Activated CD8-positive, alpha-beta memory T cell treated with anti-CD3 and anti-CD28 coated beads for 36 hours (primary cell): ENCODE results near the gene CYP46A1. TPM values are rescaled to one million over a fixed set of nuclear protein-coding genes. Genes with fewer than 3 reads are reported as not detected.
"Not testable (repeated sequence)": the region's sequence is repeated elsewhere in the genome, so short reads cannot be mapped to it uniquely, and the experiment has no call there.

Experiments used
- CTCF ChIA-PET: fragments of 350-600 bp; sonication (Branson Sonifier 250); formaldehyde crosslinking; loops from one replicate; lab custom pipeline; 2021; ENCODE audit warnings: antibody characterized with exemption; lab: Charles Lee
- POLR2A ChIA-PET: fragments of 350-600 bp; sonication (Branson Sonifier 250); formaldehyde crosslinking; loops from one replicate; lab custom pipeline; 2021; ENCODE audit warnings: antibody characterized with exemption; lab: Charles Lee
- total RNA-seq, 2 experiments: library from RNA; stranded (reverse); gene quantifications; one replicate each; pipeline ENCODE4 v1.2.3, GENCODE V29; 2021

Gene CYP46A1
- total RNA-seq: under 1 TPM; 0.19 to 0.46 TPM

GRCh38 chr14:99683619-99684409 lies at the start of gene CYP46A1:
Gene CYP46A1 (plus strand): TSS chr14:99684298. CDS start chr14:99684418, 120 bp downstream.
- ChIA-PET CTCF (interaction anchor here (0.5 to 1.8 kb wide), 6 partner anchors 11 to 980 kb away, joined by 3 to 4 read pairs (median 3); no protein-coding TSS in a partner anchor), POLR2A (interaction anchor here (0.5 to 1.8 kb wide), 3 partner anchors 62 to 203 kb away, joined by 3 to 7 read pairs (median 5); partner anchors contain the start of genes CCNK and SETD3)

GRCh38 chr14:99634443-99634842 lies 49.7 kb upstream of the CYP46A1 start:
- ChIA-PET POLR2A (no interaction called here), CTCF (no interaction called here)

- ChIA-PET CTCF (no interaction called here), POLR2A (no interaction called here)
Measured at GRCh38 chr14:99635116-99635515, 49.0 kb upstream of the CYP46A1 start.

GRCh38 chr14:99636487-99636886 lies 47.6 kb upstream of the CYP46A1 start:
- ChIA-PET CTCF (no interaction called here), POLR2A (no interaction called here)

- POLR2A ChIA-PET: no interaction called here
- CTCF ChIA-PET: interaction anchor here (0.9 kb wide), 1 partner anchor 120 kb away, joined by 3 read pairs; no protein-coding TSS in a partner anchor
Measured at GRCh38 chr14:99637624-99638023, 46.5 kb upstream of the CYP46A1 start.

GRCh38 chr14:99642771-99643170 lies 41.3 kb upstream of the CYP46A1 start:
- CTCF ChIA-PET, POLR2A ChIA-PET: not testable (repeated sequence)

GRCh38 chr14:99643343-99643742 lies 40.8 kb upstream of the CYP46A1 start:
- CTCF ChIA-PET: no interaction called here
- POLR2A ChIA-PET: no interaction called here

- CTCF ChIA-PET: no interaction called here
Measured at GRCh38 chr14:99644035-99644587, 40.0 kb upstream of the CYP46A1 start.

GRCh38 chr14:99644723-99645544 lies 39.2 kb upstream of the CYP46A1 start, which contains the start of gene HHIPL1:
Gene HHIPL1 (plus strand): TSS chr14:99645129. CDS start chr14:99645208, 79 bp downstream.
- POLR2A ChIA-PET: no interaction called here
- CTCF ChIA-PET: no interaction called here

More at GRCh38 chr14:99644035-99644587, 40.0 kb upstream of the CYP46A1 start:
- POLR2A ChIA-PET: no interaction called here

GRCh38 chr14:99645545-99646505 lies 38.3 kb upstream of the CYP46A1 start:
- ChIA-PET CTCF (no interaction called here), POLR2A (no interaction called here)

GRCh38 chr14:99647411-99647810 lies 36.7 kb upstream of the CYP46A1 start:
- POLR2A ChIA-PET: no interaction called here
- CTCF ChIA-PET: no interaction called here

- ChIA-PET POLR2A (no interaction called here), CTCF (no interaction called here)
Measured at GRCh38 chr14:99648027-99648784, 35.9 kb upstream of the CYP46A1 start.

GRCh38 chr14:99649219-99649618 lies 34.9 kb upstream of the CYP46A1 start:
- ChIA-PET POLR2A (no interaction called here), CTCF (no interaction called here)

- CTCF ChIA-PET: no interaction called here
- POLR2A ChIA-PET: no interaction called here
Measured at GRCh38 chr14:99649643-99650042, 34.5 kb upstream of the CYP46A1 start.

GRCh38 chr14:99650189-99650588 lies 33.9 kb upstream of the CYP46A1 start:
- POLR2A ChIA-PET: no interaction called here
- CTCF ChIA-PET: no interaction called here

- CTCF ChIA-PET: no interaction called here
- POLR2A ChIA-PET: no interaction called here
Measured at GRCh38 chr14:99651953-99652746, 31.9 kb upstream of the CYP46A1 start.

- CTCF ChIA-PET: no interaction called here
- POLR2A ChIA-PET: no interaction called here
Measured at GRCh38 chr14:99654235-99654985, 29.7 kb upstream of the CYP46A1 start.
